ENCODE results near the gene ANKRD11.

Gene ANKRD11

DNA sequence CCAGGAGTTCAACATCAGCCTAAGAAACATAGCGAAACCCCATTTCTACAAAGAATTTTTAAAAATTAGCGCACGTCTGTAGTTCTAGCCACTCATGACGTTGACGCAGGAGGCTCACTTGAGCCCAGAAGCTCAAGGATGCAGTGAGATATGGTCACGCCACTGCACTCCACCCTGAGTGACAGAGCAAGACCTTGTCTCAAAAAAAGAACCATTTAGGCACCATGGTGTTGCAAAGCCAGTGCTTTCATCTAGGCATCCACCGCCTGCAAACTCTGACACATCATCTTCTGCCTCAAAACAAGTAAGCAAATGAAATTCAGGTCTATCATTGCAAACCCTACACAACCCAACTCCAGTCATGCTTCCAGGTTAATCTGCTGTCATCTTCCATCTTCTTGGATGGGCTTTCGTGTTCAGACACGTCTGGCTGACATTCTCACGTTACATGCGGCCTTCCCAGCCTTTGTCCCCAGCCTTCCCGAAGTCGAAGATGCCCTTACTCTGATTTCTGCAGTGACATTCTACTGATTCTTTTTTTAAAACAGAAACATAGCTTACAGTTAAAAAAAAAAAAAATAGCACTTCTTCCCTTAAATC, 8.9 kb downstream of the ANKRD11 start:
- H3K27ac ChIP-seq: no peak overlapping the region
- TF ChIP-seq, protein P1, sequence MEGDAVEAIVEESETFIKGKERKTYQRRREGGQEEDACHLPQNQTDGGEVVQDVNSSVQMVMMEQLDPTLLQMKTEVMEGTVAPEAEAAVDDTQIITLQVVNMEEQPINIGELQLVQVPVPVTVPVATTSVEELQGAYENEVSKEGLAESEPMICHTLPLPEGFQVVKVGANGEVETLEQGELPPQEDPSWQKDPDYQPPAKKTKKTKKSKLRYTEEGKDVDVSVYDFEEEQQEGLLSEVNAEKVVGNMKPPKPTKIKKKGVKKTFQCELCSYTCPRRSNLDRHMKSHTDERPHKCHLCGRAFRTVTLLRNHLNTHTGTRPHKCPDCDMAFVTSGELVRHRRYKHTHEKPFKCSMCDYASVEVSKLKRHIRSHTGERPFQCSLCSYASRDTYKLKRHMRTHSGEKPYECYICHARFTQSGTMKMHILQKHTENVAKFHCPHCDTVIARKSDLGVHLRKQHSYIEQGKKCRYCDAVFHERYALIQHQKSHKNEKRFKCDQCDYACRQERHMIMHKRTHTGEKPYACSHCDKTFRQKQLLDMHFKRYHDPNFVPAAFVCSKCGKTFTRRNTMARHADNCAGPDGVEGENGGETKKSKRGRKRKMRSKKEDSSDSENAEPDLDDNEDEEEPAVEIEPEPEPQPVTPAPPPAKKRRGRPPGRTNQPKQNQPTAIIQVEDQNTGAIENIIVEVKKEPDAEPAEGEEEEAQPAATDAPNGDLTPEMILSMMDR (IDR thresholded peaks at IDR 0.05): no peak
- TF ChIP-seq ZFX (IDR thresholded peaks at IDR 0.05; ENCODE audit: borderline replicate concordance): no peak

DNA sequence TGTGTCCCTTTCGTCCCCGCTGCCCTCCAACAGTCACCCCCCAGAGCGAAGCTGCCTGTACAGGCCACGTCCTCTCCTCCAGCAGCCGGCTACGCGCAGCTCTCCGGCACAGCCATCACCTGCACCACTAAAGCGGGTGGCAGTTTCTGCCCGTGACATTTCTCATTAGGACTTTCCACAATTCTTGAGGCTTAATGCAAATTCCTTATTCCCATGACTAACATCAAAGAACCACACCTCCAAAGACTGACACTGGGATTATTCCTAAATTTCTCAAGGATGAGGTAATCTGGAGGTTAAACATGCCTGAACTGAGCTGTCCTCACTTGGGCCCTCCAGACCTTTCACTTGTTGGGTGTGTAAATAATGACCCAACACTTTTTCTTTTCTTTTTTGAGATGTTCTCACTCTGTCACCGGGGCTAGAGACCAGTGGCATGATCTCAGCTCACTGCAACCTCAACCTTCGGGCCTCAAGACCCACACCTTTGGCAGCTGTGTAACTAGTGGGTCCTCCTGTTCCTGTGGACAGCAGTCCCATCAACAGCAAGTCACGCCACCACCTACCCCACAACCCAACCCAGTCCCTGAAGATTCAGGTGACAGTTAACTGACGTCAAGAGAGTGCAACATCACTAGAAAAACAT, 11.7 kb downstream of the ANKRD11 start:
- TF ChIP-seq ZFX (IDR thresholded peaks at IDR 0.05; ENCODE audit: borderline replicate concordance): no peak
- TF ChIP-seq, protein P1 (IDR thresholded peaks at IDR 0.05): no peak
- no peak overlapping the region for H3K27ac ChIP-seq

DNA sequence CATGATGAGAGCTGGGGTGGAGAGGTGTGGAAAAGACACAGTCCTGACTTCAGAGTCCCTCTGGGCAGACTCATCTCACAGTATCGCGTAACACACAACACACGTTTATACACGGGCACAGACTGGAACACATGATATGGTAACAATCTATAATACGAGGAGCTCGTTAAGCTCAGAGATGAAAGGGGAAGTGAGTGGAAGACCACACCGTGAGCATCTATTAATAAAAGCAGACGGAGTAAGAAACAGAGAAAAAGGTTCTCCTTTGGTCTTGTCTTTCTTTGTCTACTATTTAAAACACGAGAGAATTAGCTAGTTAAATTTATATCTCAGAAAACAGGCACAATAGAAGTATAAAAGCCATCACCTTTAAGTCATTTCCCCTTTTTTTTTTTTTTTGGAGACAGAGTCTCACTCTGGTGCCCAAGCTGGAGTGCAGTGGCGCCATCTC, 13.5 kb downstream of the ANKRD11 start:
- TF ChIP-seq, protein P1 (IDR thresholded peaks at IDR 0.05): no peak
- no peak for TF ChIP-seq ZFX (IDR thresholded peaks at IDR 0.05; ENCODE audit: borderline replicate concordance)
- no peak overlapping the region for H3K27ac ChIP-seq

DNA sequence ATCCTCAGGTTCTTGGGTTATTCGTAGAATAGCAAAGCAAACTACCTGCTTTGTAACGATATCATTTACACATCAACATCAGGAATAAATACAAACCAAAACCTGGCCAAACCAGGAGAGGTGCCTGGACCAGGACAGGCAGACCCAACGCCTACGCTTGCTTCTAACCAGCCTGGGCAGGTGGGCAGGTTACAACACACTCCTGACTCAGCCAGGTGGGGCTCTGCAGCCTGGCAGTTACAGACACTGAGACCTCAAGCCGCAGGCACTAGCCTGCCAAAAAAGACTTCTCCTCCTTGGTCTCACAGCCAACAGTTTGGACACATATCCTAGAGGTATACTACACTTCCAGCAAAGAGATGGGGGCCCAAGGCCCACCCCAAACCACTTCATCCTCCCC, 14.0 kb downstream of the ANKRD11 start:
- TF ChIP-seq ZFX (IDR thresholded peaks at IDR 0.05; ENCODE audit: borderline replicate concordance): no peak
- TF ChIP-seq, protein P1 (IDR thresholded peaks at IDR 0.05): no peak
- no peak overlapping the region for H3K27ac ChIP-seq

DNA sequence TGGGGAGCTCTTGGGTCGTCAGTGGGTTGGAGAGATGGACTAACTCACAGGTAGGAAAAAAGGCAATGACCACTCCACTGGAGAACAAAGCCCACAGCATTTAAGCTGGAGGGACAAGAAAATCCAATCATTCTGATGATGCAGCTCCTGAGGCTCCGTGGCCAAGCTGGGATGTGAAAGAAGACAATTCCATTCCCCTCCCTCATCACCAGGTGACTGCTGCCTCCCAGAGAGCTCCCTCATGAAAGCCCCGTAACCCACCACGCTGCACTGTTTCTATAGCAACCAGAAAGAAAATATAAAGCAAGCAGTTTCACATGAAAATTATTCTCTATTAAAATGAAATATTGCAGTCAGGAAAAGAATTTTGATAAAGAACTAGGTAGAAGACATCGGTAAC, 15.2 kb downstream of the ANKRD11 start:
- no peak for TF ChIP-seq ZFX (IDR thresholded peaks at IDR 0.05; ENCODE audit: borderline replicate concordance)
- TF ChIP-seq, protein P1 (IDR thresholded peaks at IDR 0.05): no peak
- no peak overlapping the region for H3K27ac ChIP-seq

DNA sequence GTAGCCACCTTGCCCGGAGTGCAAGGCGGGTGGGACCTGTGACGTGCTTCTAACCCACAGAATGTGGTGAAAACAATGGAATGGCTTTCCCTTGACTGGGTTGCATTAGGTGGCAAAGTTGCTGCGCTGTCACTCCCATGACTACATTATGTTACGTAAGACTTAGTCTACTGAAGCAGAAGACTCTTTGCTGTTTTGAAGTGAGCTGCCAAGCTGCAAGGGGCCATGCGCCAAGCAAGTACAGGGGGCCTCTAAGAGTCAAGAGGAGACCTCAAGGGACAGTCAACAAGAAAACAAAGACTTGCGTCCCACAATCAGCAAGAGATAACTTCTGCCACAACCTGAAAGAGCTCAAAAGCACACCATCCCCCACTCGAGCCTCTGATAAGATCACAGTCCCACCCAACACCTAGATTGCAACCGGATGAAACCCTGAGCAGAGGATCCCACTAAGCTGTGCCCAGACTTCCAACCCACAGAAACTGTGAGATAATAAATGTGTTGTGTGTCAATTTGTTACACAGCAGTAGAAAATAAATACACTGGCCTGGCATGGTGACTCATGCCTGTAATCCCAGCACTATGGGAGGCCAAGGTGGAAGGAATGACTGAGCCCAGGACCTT, 16.5 kb downstream of the ANKRD11 start:
- H3K27ac ChIP-seq: no peak overlapping the region
- TF ChIP-seq, protein P1 (IDR thresholded peaks at IDR 0.05): no peak
- TF ChIP-seq ZFX (IDR thresholded peaks at IDR 0.05; ENCODE audit: borderline replicate concordance): no peak

DNA sequence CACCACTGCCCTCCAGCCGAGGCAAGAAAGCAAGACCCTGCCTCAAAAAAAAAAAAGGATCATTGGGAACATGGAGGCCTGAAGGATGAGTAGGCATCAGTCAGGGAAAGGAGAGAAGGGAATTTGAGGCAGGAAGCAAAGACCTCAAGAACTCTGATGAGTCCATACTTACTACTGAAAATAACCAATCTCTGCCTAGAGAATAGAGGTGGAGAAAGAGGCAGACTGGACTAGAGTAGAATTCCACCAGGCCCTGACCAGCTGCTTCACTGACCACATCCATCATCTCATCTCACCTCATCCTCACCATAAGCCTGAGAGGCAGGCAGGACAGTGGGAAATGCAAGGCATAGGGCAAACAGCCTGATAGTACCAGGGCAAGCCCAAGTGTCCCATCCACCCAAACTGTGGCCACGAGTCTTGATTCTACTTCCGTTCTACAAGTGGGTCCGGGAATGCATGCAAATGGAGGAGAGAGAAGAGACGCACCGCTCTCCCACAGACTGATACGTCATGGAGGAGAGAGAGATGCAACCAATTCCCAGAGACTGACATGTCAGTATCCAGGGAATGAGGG, 17.1 kb downstream of the ANKRD11 start:
- H3K27ac ChIP-seq: no peak overlapping the region
- TF ChIP-seq, protein P1 (IDR thresholded peaks at IDR 0.05): no peak

Measured in 22Rv1 (cell line).